ENCODE measurements around the gene SLC29A4.
"Not testable (repeated sequence)": the region's sequence is repeated elsewhere in the genome, so short reads cannot be mapped to it uniquely, and the experiment has no call there.

SLC29A4 gene

GRCh38 chr7:5323800-5324781 lies 41.3 kb downstream of the SLC29A4 start:
- not testable (repeated sequence) for DNase-seq (ENCODE audit: low read depth)

GRCh38 chr7:5324961-5325360 lies 42.2 kb downstream of the SLC29A4 start:
- no peak for DNase-seq (ENCODE audit: low read depth)

GRCh38 chr7:5330288-5330687 lies 47.5 kb downstream of the SLC29A4 start:
- no peak for DNase-seq (ENCODE audit: low read depth)

- DNase-seq (ENCODE audit: low read depth), result no peak
Observed at GRCh38 chr7:5332579-5332978, 49.8 kb downstream of the SLC29A4 start.

GRCh38 chr7:5333121-5334045 lies 50.6 kb downstream of the SLC29A4 start:
- no peak for DNase-seq (ENCODE audit: low read depth)

GRCh38 chr7:5334671-5335070 lies 51.9 kb downstream of the SLC29A4 start:
- DNase-seq (ENCODE audit: low read depth), result no peak

GRCh38 chr7:5337047-5337446 lies 54.3 kb downstream of the SLC29A4 start:
- no peak for DNase-seq (ENCODE audit: low read depth)

GRCh38 chr7:5339955-5340354 lies 57.2 kb downstream of the SLC29A4 start:
- no peak for DNase-seq (ENCODE audit: low read depth)

- DNase-seq (ENCODE audit: low read depth), result no peak
Observed at GRCh38 chr7:5342631-5343030, 59.9 kb downstream of the SLC29A4 start.

- no peak for DNase-seq (ENCODE audit: low read depth)
Observed at GRCh38 chr7:5343884-5344283, 61.1 kb downstream of the SLC29A4 start.

- DNase-seq (ENCODE audit: low read depth), result no peak
Observed at GRCh38 chr7:5344342-5344741, 61.6 kb downstream of the SLC29A4 start.

- DNase-seq (ENCODE audit: low read depth), result no peak
Observed at GRCh38 chr7:5345171-5345570, 62.4 kb downstream of the SLC29A4 start.

GRCh38 chr7:5345671-5346070 lies 62.9 kb downstream of the SLC29A4 start:
- no peak for DNase-seq (ENCODE audit: low read depth)

- DNase-seq (ENCODE audit: low read depth), result no peak
Observed at GRCh38 chr7:5348134-5349004, 65.6 kb downstream of the SLC29A4 start.

GRCh38 chr7:5349005-5349380 lies 66.2 kb downstream of the SLC29A4 start:
- DNase-seq (ENCODE audit: low read depth), result no peak

GRCh38 chr7:5349437-5350173 lies 66.9 kb downstream of the SLC29A4 start:
- DNase-seq (ENCODE audit: low read depth), result no peak

- DNase-seq (ENCODE audit: low read depth), result no peak
Observed at GRCh38 chr7:5350174-5350463, 67.4 kb downstream of the SLC29A4 start.

GRCh38 chr7:5350600-5351385 lies 68.0 kb downstream of the SLC29A4 start:
- no peak for DNase-seq (ENCODE audit: low read depth)

GRCh38 chr7:5351507-5352265 lies 68.9 kb downstream of the SLC29A4 start:
- no peak for DNase-seq (ENCODE audit: low read depth)
